HEK293T (cell line): ENCODE measurements around the gene ISG20L2.
"Not testable (repeated sequence)": the region's sequence is repeated elsewhere in the genome, so short reads cannot be mapped to it uniquely, and the experiment has no call there.

Experiments
- CTCF ChIA-PET: fragments of 350-600 bp; formaldehyde crosslinking; extraction: SDS; loops from one replicate; lab custom pipeline; 2021; ENCODE audit warnings: antibody characterized with exemption, inconsistent platforms; lab: Yijun Ruan, JAX
- POLR2A ChIA-PET: fragments of 350-600 bp; formaldehyde crosslinking; extraction: SDS; loops from one replicate; lab custom pipeline; 2020; ENCODE audit warnings: antibody characterized with exemption, inconsistent platforms; lab: Yijun Ruan, JAX
- DNase-seq: peaks from one replicate; pipeline ENCODE4 v3.0.0; 2012; ENCODE audit warnings: mixed read lengths; ENCODE audit errors: extremely low spot score
- ARNT ChIP-seq: fragments of 450-650 bp; IDR thresholded peaks from 2 replicates; pipeline ENCODE4 v1.6.1; 2017; ENCODE audit warnings: mild to moderate bottlenecking
- BHLHE40 ChIP-seq: fragments of 450-650 bp; IDR thresholded peaks from 2 replicates; pipeline ENCODE4 v1.6.1; 2016; ENCODE audit warnings: mild to moderate bottlenecking, moderate library complexity, borderline replicate concordance
- CTBP1 ChIP-seq: fragments of 450-650 bp; IDR thresholded peaks from 2 replicates; pipeline ENCODE4 v1.6.1; 2016; ENCODE audit warnings: borderline replicate concordance
- ELF4 ChIP-seq: fragments of 450-650 bp; IDR thresholded peaks from 2 replicates; pipeline ENCODE4 v1.6.1; 2017; ENCODE audit warnings: antibody characterized with exemption
- FOXA1 ChIP-seq: fragments of 450-650 bp; IDR thresholded peaks from 2 replicates; pipeline ENCODE4 v1.6.1; 2016; ENCODE audit warnings: mild to moderate bottlenecking
- FOXK2 ChIP-seq: fragments of 450-650 bp; IDR thresholded peaks from 2 replicates; pipeline ENCODE4 v1.6.1; 2016; ENCODE audit warnings: mild to moderate bottlenecking
- FOXM1 ChIP-seq: fragments of 450-650 bp; IDR thresholded peaks from 2 replicates; pipeline ENCODE4 v1.6.1; 2017; ENCODE audit warnings: mild to moderate bottlenecking, borderline replicate concordance
- HDGF ChIP-seq: fragments of 450-650 bp; IDR thresholded peaks from 2 replicates; pipeline ENCODE4 v1.6.1; 2017; ENCODE audit warnings: antibody characterized with exemption, borderline replicate concordance
- L3MBTL2 ChIP-seq: fragments of 450-650 bp; conservative IDR thresholded peaks from 2 replicates; pipeline ENCODE4 v1.6.1; 2016; ENCODE audit warnings: mild to moderate bottlenecking
- LEF1 ChIP-seq: fragments of 450-650 bp; IDR thresholded peaks from 2 replicates; pipeline ENCODE4 v1.6.1; 2017; ENCODE audit warnings: mild to moderate bottlenecking, borderline replicate concordance
- NFRKB ChIP-seq: fragments of 450-650 bp; IDR thresholded peaks from 2 replicates; pipeline ENCODE4 v1.6.1; 2016; ENCODE audit warnings: mild to moderate bottlenecking, moderate library complexity
- PKNOX1 ChIP-seq: fragments of 450-650 bp; IDR thresholded peaks from 2 replicates; pipeline ENCODE4 v1.6.1; 2016
- SP1 ChIP-seq: fragments of 450-650 bp; IDR thresholded peaks from 2 replicates; pipeline ENCODE4 v1.6.1; 2017
- SUZ12 ChIP-seq: fragments of 450-650 bp; IDR thresholded peaks from 2 replicates; pipeline ENCODE4 v1.6.1; 2016; ENCODE audit warnings: mild to moderate bottlenecking
- TARDBP ChIP-seq: fragments of 450-650 bp; IDR thresholded peaks from 2 replicates; pipeline ENCODE4 v1.6.1; 2016
- ZNF384 ChIP-seq: fragments of 450-650 bp; IDR thresholded peaks from 2 replicates; pipeline ENCODE4 v1.6.1; 2016

ISG20L2 gene

GRCh38 chr1:156767101-156767878 lies 38.7 kb upstream of the ISG20L2 start, which contains the start of gene PRCC:
PRCC (plus strand) TSS chr1:156767535; CDS start chr1:156767772, 237 bp downstream.
- ChIA-PET CTCF (interaction anchor here (0.7 to 2.6 kb wide), 4 partner anchors 15 to 78 kb away, joined by 3 to 22 read pairs (median 10); partner anchors contain the start of genes HDGF and MRPL24), POLR2A (interaction anchor here (0.6 to 7.7 kb wide), 19 partner anchors 9 to 266 kb away, joined by 3 to 123 read pairs (median 5); partner anchors contain the start of genes HDGF, ISG20L2, METTL25B and MRPL24)
- TF ChIP-seq HDGF (no peak), FOXA1 (no peak), PKNOX1 (peak; percentile 94), L3MBTL2 (peak; percentile 91), NFRKB (peak; percentile 87), BHLHE40 (no peak), ELF4 (peak; percentile 94), TARDBP (no peak), SUZ12 (peak; percentile 99)
- peak; percentile 95 for DNase-seq

DNA sequence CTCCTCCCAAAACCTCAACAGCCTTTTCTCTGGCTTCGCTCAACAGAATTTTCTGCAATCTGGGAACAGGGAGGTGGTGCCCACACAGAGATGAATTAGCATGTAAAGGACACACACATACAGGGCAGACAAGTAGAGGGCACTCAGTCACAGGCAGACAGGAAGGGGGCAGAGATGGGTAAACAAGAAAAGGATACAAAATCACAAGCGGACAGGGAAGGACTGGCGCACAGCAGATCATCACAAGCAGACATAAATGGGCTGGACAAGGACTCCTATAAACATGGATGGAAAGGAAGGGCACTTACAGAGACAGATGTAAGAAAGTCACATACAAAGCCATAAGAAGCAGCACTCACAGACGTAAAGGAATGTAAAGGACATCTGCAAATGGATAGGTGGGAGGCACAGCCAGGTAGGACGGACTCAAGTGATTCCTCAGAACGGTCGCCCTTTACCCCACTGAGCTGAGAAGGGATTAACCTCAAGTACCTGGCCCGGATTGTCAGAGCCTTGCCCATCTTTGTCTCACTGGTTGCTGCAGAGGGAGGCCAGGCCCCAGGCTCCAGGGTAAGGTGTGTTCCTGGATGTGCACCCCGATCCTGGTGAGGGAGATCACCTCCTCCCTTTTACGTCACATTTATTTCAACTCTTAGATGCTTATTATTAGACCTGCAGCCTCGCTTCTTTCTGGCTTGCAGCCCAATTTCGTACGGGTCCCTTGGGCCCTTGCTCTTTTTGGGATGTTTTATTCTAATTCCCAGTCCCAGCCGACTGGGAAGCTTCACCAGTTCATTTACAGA lies 37.9 kb upstream of the ISG20L2 start:
- DNase-seq, result no peak
- POLR2A ChIA-PET, result interaction anchor here (0.6 to 7.7 kb wide), 19 partner anchors 9 to 265 kb away, joined by 3 to 123 read pairs (median 5); partner anchors contain the start of genes HDGF, ISG20L2, METTL25B and MRPL24
- TF ChIP-seq FOXK2 (no peak), SUZ12 (no peak), ELF4 (no peak), LEF1 (no peak)
- CTCF ChIA-PET, result interaction anchor here (0.7 to 2.6 kb wide), 4 partner anchors 15 to 77 kb away, joined by 3 to 22 read pairs (median 10); partner anchors contain the start of genes HDGF and MRPL24

DNA sequence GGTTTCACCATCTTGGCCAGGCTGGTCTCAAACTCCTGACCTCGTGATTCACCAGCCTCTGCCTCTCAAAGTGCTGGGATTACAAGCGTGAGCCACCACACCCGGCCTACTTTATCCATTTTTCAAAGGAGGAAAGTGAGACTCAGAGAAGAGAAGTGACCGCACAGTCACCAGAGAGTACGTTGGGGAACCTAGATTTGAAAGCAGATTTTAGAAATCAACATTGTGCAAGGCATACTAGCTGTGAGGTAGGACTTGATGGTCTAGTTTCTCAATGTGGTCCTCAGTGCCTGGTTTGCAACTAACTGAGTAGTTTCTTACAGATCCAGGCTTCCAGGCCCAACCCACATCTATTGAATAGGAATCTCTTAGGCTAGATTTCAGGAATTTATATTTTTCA lies 37.1 kb upstream of the ISG20L2 start:
- ChIA-PET POLR2A (interaction anchor here (3.5 to 7.7 kb wide), 3 partner anchors 14 to 38 kb away, joined by 30 to 92 read pairs (median 80); partner anchors contain the start of genes HDGF, ISG20L2 and METTL25B), CTCF (interaction anchor here (0.5 to 2.6 kb wide), 4 partner anchors 29 to 309 kb away, joined by 3 to 22 read pairs (median 9); no protein-coding TSS in a partner anchor)
- no peak for DNase-seq
- no peak for TF ChIP-seq BHLHE40

- not testable (repeated sequence) for DNase-seq
- ChIA-PET POLR2A (interaction anchor here (7.3 to 7.7 kb wide), 2 partner anchors 14 to 38 kb away, joined by 80 to 92 read pairs; partner anchors contain the start of genes HDGF, ISG20L2 and METTL25B), CTCF (interaction anchor here (0.7 to 2.6 kb wide), 3 partner anchors 29 to 75 kb away, joined by 3 to 22 read pairs (median 4); no protein-coding TSS in a partner anchor)
Observed at GRCh38 chr1:156765136-156765535, 36.6 kb upstream of the ISG20L2 start.

DNA sequence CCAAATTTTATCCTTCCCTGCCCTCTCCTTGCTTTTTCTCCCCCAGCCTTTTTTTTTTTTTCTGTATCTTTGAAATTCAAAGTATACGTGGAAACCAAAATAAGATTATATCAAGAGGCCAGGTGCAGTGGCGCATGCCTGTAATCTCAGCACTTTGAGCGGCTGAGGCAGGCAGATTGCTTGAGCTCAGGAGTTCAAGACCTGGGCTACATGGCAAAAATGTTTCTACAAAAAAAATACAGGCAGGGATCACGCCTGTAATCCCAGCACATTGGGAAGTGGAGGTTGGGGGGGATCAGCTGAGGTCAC lies 32.2 kb upstream of the ISG20L2 start:
- ChIA-PET POLR2A (interaction anchor here (1.3 to 1.5 kb wide), 2 partner anchors 9 to 33 kb away, joined by 4 to 7 read pairs; partner anchors contain the start of genes HDGF, ISG20L2 and METTL25B), CTCF (interaction anchor here (0.6 kb wide), 1 partner anchor 36 kb away, joined by 4 read pairs; no protein-coding TSS in a partner anchor)
- TF ChIP-seq ZNF384, result no peak
- no peak for TF ChIP-seq ARNT
- TF ChIP-seq SUZ12, result no peak
- TF ChIP-seq TARDBP, result no peak
- no peak for TF ChIP-seq NFRKB
- TF ChIP-seq L3MBTL2, result no peak
- TF ChIP-seq ELF4, result no peak
- no peak for TF ChIP-seq LEF1
- no peak for TF ChIP-seq HDGF
- TF ChIP-seq BHLHE40, result no peak
- TF ChIP-seq FOXA1, result no peak
- TF ChIP-seq FOXM1, result no peak
- TF ChIP-seq PKNOX1, result no peak
- TF ChIP-seq CTBP1, result no peak
- no peak for TF ChIP-seq FOXK2
- no peak for TF ChIP-seq SP1
- DNase-seq, result no peak

DNA sequence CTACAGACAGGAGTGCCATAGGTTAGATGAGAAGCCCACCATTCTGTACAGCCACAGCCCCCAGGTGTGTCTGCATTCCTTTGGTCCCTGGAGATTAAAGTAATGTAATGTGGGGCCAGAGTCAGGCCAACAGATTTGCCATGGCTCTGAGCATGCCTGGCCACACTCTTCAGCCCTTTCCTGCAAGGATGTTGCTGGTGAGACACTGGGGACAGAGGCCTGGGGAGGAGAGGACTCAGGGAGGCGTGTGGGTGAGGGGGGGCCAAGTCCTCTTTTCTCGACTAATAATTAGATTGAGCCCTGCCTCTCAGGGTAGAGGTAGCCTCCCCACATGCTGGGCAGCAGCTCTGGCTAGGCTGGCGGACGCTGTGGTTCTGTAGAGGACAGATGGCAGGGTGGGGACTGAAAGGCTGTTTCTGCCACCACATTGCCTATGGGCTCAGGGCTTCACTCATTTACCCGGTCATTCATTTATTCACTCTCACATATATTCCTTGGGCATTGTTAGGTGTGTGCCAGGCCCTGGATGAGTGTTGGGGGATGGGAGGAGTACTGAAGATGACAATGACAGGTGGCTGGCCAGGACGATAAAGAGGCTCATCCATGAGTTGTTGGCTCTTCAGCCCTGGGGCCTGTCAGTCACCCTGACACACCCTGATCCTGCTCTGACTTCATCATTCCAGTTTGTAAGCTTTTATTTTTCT lies 31.7 kb upstream of the ISG20L2 start:
- DNase-seq, result no peak

GRCh38 chr1:156757572-156758253 lies 29.1 kb upstream of the ISG20L2 start:
- not testable (repeated sequence) for DNase-seq
- ChIA-PET CTCF (interaction anchor here (1.2 to 1.5 kb wide), 2 partner anchors 31 to 68 kb away, joined by 3 read pairs; no protein-coding TSS in a partner anchor), POLR2A (interaction anchor here (1.9 to 3.0 kb wide), 2 partner anchors 9 to 31 kb away, joined by 6 to 11 read pairs; partner anchors contain the start of gene PRCC)

More for the DNA sequence above, 31.7 kb upstream of the ISG20L2 start:
- TF ChIP-seq FOXM1 (no peak), FOXK2 (no peak), PKNOX1 (peak; percentile 37), CTBP1 (no peak), FOXA1 (no peak)
- ChIA-PET POLR2A (interaction anchor here (1.5 kb wide), 1 partner anchor 32 kb away, joined by 7 read pairs; the partner anchor contains the start of genes ISG20L2 and METTL25B), CTCF (interaction anchor here (0.6 kb wide), 1 partner anchor 37 kb away, joined by 4 read pairs; no protein-coding TSS in a partner anchor)
